K562 (cell line): ENCODE data around the gene GPC2. TPM values are rescaled to one million over a fixed set of nuclear protein-coding genes. Genes with fewer than 3 reads are reported as not detected.

Source experiments
- ATAC-seq: fragments of 200-7000 bp; cut with Tn5 transposase; 3 replicates; pipeline ENCODE4 v1.9.1; 2020; ENCODE audit warnings: moderate library complexity
- BruUV-seq: library from RNA; stranded (reverse); fragments of 400-500 nt; replicated peaks from 2 replicates; lab custom pipeline; 2021; lab: Mats Ljungman, UMichigan
- CTCF ChIA-PET: fragments of 300-600 bp; formaldehyde crosslinking; extraction: SDS; loops from one replicate; lab custom pipeline; 2021; ENCODE audit warnings: low intra/inter-chr PET ratio; lab: Yijun Ruan, JAX
- POLR2A ChIA-PET: fragments of 300-600, 350-650 bp; sonication (Branson Sonifier 250); formaldehyde crosslinking; extraction: SDS; loops from one replicate; lab custom pipeline; 2021; ENCODE audit warnings: antibody characterized with exemption, inconsistent platforms; lab: Yijun Ruan, JAX
- DNase-seq, 4 experiments: peaks; one replicate each; pipeline versions ENCODE4 v3.0.0 to v3.0.0-alpha.2; 2011 to 2018; ENCODE audit warnings: low spot score in 3 of 4, mixed read lengths in 3 of 4; ENCODE audit errors: extremely low read depth in 1 of 4
- FAIRE-seq: peaks from 2 replicates; lab custom pipeline; 2011; peaks lifted over from hg19 to GRCh38; lab: Jason Lieb, UNC
- H2AFZ ChIP-seq: 2 replicates; pipeline ENCODE4 v1.6.0; 2011; ENCODE audit warnings: low read depth, low read length, control low read depth, inconsistent platforms
- H3K27ac ChIP-seq: fragments of 200-600 bp; 3 replicates; pipeline ENCODE4 v1.8.0; 2011; ENCODE audit warnings: low read depth, mild to moderate bottlenecking, control low read depth, inconsistent platforms, low read length, moderate library complexity, mixed read lengths; ENCODE audit errors: extremely low read depth
- H3K27me3 ChIP-seq, 2 experiments: fragments of 300-600 bp in 1 of 2; 2 replicates in 1 of 2; 3 replicates in 1 of 2; pipeline versions ENCODE4 v1.6.0 to v1.8.0; 2011; ENCODE audit warnings: inconsistent platforms in 2 of 2, low read length in 2 of 2, mild to moderate bottlenecking in 1 of 2, mixed read lengths in 1 of 2, moderate library complexity in 1 of 2; ENCODE audit not compliant: control insufficient read depth in 2 of 2, insufficient read depth in 2 of 2
- H3K36me3 ChIP-seq: fragments of 300-600 bp; 3 replicates; pipeline ENCODE4 v1.8.0; 2011; ENCODE audit warnings: mild to moderate bottlenecking, low read length, inconsistent platforms; ENCODE audit not compliant: control insufficient read depth, insufficient read depth
- H3K4me1 ChIP-seq, 2 experiments: fragments of 200-600 bp in 1 of 2; replicated peaks in 1 of 2; 2 replicates in 1 of 2; 3 replicates in 1 of 2; pipeline versions ENCODE4 v1.5.1 to v1.8.0; 2011; ENCODE audit warnings: inconsistent platforms in 2 of 2, low read length in 2 of 2, mild to moderate bottlenecking in 1 of 2, mixed read lengths in 1 of 2, moderate library complexity in 1 of 2; ENCODE audit not compliant: control insufficient read depth in 2 of 2, insufficient read depth in 2 of 2
- H3K4me2 ChIP-seq: 2 replicates; pipeline ENCODE4 v1.6.1; 2011; ENCODE audit warnings: low read length, control low read depth, inconsistent platforms, mixed read lengths; ENCODE audit not compliant: insufficient read depth
- H3K4me3 ChIP-seq: fragments of 200-600 bp; sonication (generic), shearing (Covaris generic); 2 replicates; pipeline ENCODE4 v1.5.1; 2016; ENCODE audit warnings: control low read depth, inconsistent platforms
- H3K79me2 ChIP-seq: fragments of 200-600 bp; 3 replicates; pipeline ENCODE4 v1.8.0; 2011; ENCODE audit warnings: low read length, inconsistent platforms; ENCODE audit not compliant: control insufficient read depth, insufficient read depth
- H3K9ac ChIP-seq, 2 experiments: 2 replicates each; pipeline versions ENCODE4 v1.6.0 to v1.6.1; 2011; ENCODE audit warnings: low read depth in 2 of 2, low read length in 2 of 2, control low read depth in 1 of 2, inconsistent platforms in 1 of 2, mild to moderate bottlenecking in 1 of 2, mixed read lengths in 1 of 2; ENCODE audit not compliant: insufficient read depth in 1 of 2
- H3K9me1 ChIP-seq: one replicate; pipeline ENCODE4 v1.6.0; 2011; ENCODE audit warnings: inconsistent platforms, mild to moderate bottlenecking, low read length, moderate library complexity; ENCODE audit not compliant: control insufficient read depth, insufficient read depth
- H3K9me3 ChIP-seq: replicated peaks from 2 replicates; pipeline ENCODE4 v1.5.1; 2011; ENCODE audit warnings: low read depth, low read length, inconsistent platforms; ENCODE audit not compliant: control insufficient read depth, insufficient read depth
- H4K20me1 ChIP-seq: replicated peaks from 2 replicates; pipeline ENCODE4 v1.6.1; 2011; ENCODE audit warnings: low read length, inconsistent platforms, mixed read lengths; ENCODE audit not compliant: control insufficient read depth, insufficient read depth
- ESRRA ChIP-seq: fragments of 450-650 bp; IDR thresholded peaks from 2 replicates; pipeline ENCODE4 v1.6.1; 2014; ENCODE audit warnings: low read depth, mild to moderate bottlenecking, moderate library complexity, borderline replicate concordance
- SRSF9 ChIP-seq: fragments of 200-400 bp; formaldehyde crosslinking; IDR thresholded peaks from 2 replicates; pipeline ENCODE4 v1.6.1; 2017; ENCODE audit warnings: low read depth, low read length, borderline replicate concordance
- WGBS: fragments of 100-300 bp; shearing (Covaris generic); methylation state at CpG from one replicate; pipeline ENCODE4 v1.1.6; 2016; ENCODE audit warnings: low coverage, mixed read lengths; ENCODE audit not compliant: insufficient coverage; ENCODE audit errors: missing lambda C conversion rate; 5-methylcytosine and 5-hydroxymethylcytosine counted together
- in situ Hi-C: fragments of 300-500 bp; cut with MboI; formaldehyde crosslinking; loops from 4 replicates; pipeline ENCODE4 v1.15.0; 2018; ENCODE audit warnings: inconsistent platforms, mixed read lengths
- intact Hi-C: fragments of 100-400 bp; cut with micrococcal nuclease; formaldehyde crosslinking; loops from 2 replicates; pipeline ENCODE4 v1.14.2; 2022
- polyA plus RNA-seq, 8 experiments: library from polyadenylated mRNA; depleted of rRNA in 4 of 8; stranded (reverse) in 5 of 8; unstranded in 3 of 8; fragments of >200 nt; fragmentation: Nextera tagmentation in 2 of 8; fragmentation: Illumina TruSeq in 1 of 8; extraction: Ambion mirVana in 2 of 8; extraction: Trizol in 1 of 8; gene quantifications; 2 replicates each; pipeline versions ENCODE4 v1.2.1 to v1.2.3, GENCODE V29; 2011 to 2014; ENCODE audit warnings: inconsistent platforms in 1 of 8, missing spikeins in 1 of 8
- total RNA-seq, 7 experiments: library from RNA; depleted of rRNA in 6 of 7; stranded (reverse); fragments of >200 nt in 6 of 7; fragmentation: Illumina TruSeq in 2 of 7; extraction: Trizol in 2 of 7; gene quantifications; 2 replicates each; pipeline versions ENCODE4 v1.2.1 to v1.2.3, GENCODE V29; 2011 to 2021; ENCODE audit warnings: low replicate concordance in 1 of 7
- TF ChIP-seq, protein P1 (sequence below): sonication (generic); formaldehyde crosslinking; IDR thresholded peaks from 2 replicates; pipeline ENCODE4 v1.8.0; 2023; ENCODE audit warnings: mild to moderate bottlenecking, missing genetic modification reagents

Gene GPC2
- total and polyA plus RNA-seq, 9 of the 15 experiments (the other 6 are each of a cell fraction or from before 2014, with no cell fraction given): 0.06 to 7.7 (median 1.4) TPM; not detected in 1

DNA sequence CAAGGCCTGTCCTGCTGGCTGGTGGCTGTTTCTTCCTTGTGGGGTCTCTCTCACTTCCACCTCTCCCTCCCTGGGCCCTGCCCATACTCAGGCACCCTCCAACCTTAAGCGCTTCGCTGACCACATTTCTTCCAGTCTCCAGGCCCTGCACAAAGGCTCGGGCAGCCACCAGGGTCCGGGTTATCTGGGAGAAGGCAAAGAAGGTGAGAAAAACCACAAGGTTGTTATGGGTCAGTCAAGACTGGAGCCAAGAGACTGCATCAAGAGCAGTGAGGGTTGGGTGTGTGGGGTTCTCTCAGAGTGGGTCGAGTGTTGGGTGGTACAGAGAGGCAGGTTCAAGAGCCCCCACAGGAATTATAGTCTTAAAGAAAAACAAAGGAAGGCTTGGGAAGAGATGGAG lies 2.6 kb downstream of the GPC2 start:
- Histone ChIP-seq H3K4me2 (no peak overlapping the region), H2AFZ (no peak overlapping the region), H3K4me3 (no peak overlapping the region), H3K9me3 (no peaks in the 10 kb centered on the region), H3K9me1 (no peaks in the 10 kb centered on the region), H3K27me3 (no peaks in the 10 kb centered on the region), H3K4me1 (peaks cover 16 to 54% of the 10 kb centered on the region in 2 experiments; a peak in 4 of 5 replicates), H3K27ac (no peak overlapping the region), H3K9ac (peak overlapping the region in 1 of 2 experiments; percentile 53; a peak in 2 of 4 replicates), H3K36me3 (no peaks in the 10 kb centered on the region)
- FAIRE-seq (no peak), DNase-seq (peak in 1 of 4 experiments; percentile 10), ATAC-seq (no peak)
- POLR2A ChIA-PET: interaction anchor here (0.6 kb wide), 1 partner anchor 10 kb away, joined by 3 read pairs; no protein-coding TSS in a partner anchor
- in situ Hi-C loops (no loop called here), intact Hi-C loops (no loop called here)
- WGBS: 10% methylated on average over 5 of the region's 5 CpGs
- BruUV-seq: no TSS peak
- CTCF ChIA-PET: no interaction called here
- TF ChIP-seq SRSF9: no peak
- TF ChIP-seq, protein P1, sequence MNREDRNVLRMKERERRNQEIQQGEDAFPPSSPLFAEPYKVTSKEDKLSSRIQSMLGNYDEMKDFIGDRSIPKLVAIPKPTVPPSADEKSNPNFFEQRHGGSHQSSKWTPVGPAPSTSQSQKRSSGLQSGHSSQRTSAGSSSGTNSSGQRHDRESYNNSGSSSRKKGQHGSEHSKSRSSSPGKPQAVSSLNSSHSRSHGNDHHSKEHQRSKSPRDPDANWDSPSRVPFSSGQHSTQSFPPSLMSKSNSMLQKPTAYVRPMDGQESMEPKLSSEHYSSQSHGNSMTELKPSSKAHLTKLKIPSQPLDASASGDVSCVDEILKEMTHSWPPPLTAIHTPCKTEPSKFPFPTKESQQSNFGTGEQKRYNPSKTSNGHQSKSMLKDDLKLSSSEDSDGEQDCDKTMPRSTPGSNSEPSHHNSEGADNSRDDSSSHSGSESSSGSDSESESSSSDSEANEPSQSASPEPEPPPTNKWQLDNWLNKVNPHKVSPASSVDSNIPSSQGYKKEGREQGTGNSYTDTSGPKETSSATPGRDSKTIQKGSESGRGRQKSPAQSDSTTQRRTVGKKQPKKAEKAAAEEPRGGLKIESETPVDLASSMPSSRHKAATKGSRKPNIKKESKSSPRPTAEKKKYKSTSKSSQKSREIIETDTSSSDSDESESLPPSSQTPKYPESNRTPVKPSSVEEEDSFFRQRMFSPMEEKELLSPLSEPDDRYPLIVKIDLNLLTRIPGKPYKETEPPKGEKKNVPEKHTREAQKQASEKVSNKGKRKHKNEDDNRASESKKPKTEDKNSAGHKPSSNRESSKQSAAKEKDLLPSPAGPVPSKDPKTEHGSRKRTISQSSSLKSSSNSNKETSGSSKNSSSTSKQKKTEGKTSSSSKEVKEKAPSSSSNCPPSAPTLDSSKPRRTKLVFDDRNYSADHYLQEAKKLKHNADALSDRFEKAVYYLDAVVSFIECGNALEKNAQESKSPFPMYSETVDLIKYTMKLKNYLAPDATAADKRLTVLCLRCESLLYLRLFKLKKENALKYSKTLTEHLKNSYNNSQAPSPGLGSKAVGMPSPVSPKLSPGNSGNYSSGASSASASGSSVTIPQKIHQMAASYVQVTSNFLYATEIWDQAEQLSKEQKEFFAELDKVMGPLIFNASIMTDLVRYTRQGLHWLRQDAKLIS: no peak
- no peak for TF ChIP-seq ESRRA
- TF ChIP-seq, all 486 proteins: peak for 0
- H3K79me2 ChIP-seq: no peaks in the 10 kb centered on the region
- 0 out of 2 replicates have a peak, but pooled peaks cover 4% of the 10 kb centered on the region for H4K20me1 ChIP-seq
